HG03159 (cell line): ENCODE data around the gene RAPGEF2.

Experiments used
- ATAC-seq: cut with Tn5 transposase; IDR thresholded peaks from one replicate; pipeline ENCODE4 v1.9.1; 2021; ENCODE audit warnings: mild to moderate bottlenecking, moderate library complexity; ENCODE audit not compliant: unreplicated experiment

RAPGEF2 gene

GRCh38 chr4:159389756-159390155, 286.9 kb downstream of the RAPGEF2 start:
- ATAC-seq = no peak

GRCh38 chr4:159390648-159391047, 287.8 kb downstream of the RAPGEF2 start:
- ATAC-seq = no peak

GRCh38 chr4:159395693-159396092, 292.8 kb downstream of the RAPGEF2 start:
- no peak for ATAC-seq

- ATAC-seq = no peak
Observed at GRCh38 chr4:159396151-159396550, 293.3 kb downstream of the RAPGEF2 start.

- no peak for ATAC-seq
Observed at GRCh38 chr4:159398236-159398638, 295.4 kb downstream of the RAPGEF2 start.

- no peak for ATAC-seq
Observed at GRCh38 chr4:159400558-159401225, 297.8 kb downstream of the RAPGEF2 start.

- no peak for ATAC-seq
Observed at GRCh38 chr4:159401226-159401712, 298.4 kb downstream of the RAPGEF2 start.

- no peak for ATAC-seq
Observed at GRCh38 chr4:159401791-159402380, 299.0 kb downstream of the RAPGEF2 start.
